Measurements from ENCODE around the gene FRS2. TPM values are rescaled to one million over a fixed set of nuclear protein-coding genes. Genes with fewer than 3 reads are reported as not detected.
"Not testable (repeated sequence)": the region's sequence is repeated elsewhere in the genome, so short reads cannot be mapped to it uniquely, and the experiment has no call there.

Gene FRS2, protein sequence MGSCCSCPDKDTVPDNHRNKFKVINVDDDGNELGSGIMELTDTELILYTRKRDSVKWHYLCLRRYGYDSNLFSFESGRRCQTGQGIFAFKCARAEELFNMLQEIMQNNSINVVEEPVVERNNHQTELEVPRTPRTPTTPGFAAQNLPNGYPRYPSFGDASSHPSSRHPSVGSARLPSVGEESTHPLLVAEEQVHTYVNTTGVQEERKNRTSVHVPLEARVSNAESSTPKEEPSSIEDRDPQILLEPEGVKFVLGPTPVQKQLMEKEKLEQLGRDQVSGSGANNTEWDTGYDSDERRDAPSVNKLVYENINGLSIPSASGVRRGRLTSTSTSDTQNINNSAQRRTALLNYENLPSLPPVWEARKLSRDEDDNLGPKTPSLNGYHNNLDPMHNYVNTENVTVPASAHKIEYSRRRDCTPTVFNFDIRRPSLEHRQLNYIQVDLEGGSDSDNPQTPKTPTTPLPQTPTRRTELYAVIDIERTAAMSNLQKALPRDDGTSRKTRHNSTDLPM
- polyA plus RNA-seq (ENCODE audit: insufficient read length in 4 of 4), result 10 to 100 TPM; 42.7 to 54.7 (median 48.8) TPM

DNA sequence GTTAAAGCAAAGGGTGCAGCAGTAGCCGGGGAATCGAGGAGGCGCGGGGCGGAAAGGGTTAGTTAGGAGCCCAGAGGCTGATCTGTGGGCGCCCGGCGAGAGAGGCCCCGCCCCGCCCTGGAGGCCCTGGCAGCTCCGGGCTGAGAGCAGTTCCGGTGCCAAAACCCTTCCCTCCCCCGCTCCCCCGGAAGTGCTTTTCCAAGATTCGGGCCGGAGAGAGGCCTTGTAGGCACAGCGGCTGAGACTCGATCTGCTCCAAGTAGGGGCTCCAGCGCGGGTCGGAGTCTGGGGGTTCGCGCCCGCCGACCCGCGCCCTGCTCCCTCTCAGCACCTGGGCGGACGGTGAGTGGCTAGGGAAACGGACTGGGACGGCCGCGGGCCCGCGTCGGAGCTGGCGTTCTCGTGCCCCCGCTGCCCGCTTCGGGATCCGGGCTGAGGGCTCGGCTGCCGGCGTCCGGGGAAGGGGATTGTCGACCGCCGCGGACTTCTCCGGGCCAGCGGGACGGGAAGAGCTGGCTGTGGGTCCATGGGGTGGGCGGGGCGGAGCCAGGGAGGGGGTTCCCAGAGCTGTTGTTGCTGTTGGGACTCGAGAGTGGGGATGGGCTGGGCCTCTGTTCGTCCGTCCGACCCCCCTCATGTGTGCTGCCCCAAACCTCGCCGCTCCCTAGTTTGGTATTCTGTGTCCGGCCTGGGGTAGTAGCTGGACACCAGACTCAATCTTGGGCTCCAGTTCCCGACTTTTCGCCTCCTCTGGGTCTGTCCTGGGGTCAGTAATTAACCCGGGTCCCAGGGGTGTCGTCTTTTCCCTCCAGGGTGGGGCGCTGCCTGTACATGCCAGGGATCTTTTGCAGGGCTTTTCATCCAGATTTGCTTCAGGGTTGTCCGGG lies at the start of gene FRS2:
Gene FRS2 (plus strand): TSS at position 200 of the 887 bp plus-strand sequence. CDS start 98,643 bp downstream, outside the sequence.
- peak; percentile 81 to 83 (median 82) for DNase-seq (ENCODE audit: low read depth in 4 of 4, low spot score in 3 of 4)

DNA sequence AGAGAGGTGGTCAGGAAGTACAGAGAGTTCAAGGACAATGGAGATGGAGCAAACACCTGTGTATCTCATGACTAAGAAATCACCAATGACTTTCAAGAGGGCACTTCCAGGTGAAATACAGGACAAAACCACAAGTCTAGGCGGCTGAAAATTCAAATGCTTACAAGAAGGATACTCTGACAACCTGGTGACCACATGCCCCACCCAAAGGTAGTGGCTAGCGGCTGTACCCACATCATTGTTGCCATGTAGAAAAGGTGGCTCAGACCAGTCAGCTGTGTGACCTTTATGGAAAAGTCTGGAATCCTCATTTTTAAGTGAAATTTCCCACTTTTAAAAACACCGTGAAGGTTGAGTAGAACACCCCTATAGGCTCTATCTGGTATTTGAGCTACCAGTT lies 48.6 kb upstream of the FRS2 start:
- no peak for DNase-seq (ENCODE audit: low read depth in 4 of 4, low spot score in 3 of 4)

DNA sequence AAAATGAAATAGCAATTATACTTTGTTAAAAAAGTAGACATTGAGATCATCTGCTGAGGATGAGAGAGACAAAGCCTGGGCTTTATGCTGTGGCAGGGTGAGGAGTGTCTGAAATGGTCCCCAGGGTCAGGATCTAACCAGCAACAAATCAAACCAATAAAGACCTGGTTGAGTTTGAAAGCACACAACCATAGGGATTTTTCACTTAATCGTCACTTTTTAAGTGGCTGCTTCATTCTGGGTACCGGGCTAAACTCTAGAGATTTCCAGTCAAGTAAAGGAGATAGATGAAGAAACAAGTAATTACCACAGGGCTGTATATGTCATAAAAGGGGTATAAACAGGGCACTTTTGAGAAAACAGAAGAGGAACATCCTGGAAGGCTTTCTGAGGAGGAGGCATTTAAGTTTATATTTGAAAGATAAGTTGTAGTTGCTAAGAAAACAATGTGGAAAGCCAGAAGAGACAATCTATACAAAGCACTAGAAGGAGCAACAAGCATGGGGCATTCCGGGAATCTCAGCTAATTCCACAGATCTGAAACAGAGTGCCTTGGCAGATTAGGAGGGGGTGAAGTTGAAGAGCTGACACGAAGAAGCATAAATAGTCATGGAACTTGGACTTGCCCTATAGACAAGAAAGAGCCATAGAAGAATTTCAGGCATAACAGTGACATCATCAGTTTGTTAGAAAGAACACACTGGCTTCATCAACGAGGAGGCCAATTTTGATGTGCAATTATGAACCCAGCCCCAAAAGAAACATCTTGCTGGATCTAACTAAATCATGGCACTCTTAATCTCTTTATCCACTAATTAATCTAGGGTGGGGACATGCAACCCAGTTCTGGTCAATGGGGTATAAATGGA lies 46.9 kb upstream of the FRS2 start:
- no peak for DNase-seq (ENCODE audit: low read depth in 4 of 4, low spot score in 3 of 4)

DNA sequence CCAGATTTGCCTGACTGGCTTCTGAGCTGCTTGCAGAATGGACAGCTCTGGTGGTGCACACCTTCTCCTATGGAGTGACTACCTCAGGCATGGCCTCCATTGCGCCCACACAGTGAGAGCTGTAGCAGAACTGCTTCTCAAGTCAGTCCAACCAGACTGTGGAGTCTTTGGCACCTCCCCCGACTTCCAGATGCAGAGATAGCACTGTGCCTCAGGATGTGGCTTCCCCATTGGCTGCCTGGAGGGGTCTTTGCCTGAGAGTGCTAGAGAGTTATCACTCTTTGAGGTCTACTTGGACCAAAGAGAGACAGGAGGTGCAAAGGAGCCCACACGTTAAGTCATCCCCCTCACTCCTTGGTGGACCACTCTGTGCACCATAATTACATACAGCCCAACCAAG lies 44.8 kb upstream of the FRS2 start:
- no peak for DNase-seq (ENCODE audit: low read depth in 4 of 4, low spot score in 3 of 4)

DNA sequence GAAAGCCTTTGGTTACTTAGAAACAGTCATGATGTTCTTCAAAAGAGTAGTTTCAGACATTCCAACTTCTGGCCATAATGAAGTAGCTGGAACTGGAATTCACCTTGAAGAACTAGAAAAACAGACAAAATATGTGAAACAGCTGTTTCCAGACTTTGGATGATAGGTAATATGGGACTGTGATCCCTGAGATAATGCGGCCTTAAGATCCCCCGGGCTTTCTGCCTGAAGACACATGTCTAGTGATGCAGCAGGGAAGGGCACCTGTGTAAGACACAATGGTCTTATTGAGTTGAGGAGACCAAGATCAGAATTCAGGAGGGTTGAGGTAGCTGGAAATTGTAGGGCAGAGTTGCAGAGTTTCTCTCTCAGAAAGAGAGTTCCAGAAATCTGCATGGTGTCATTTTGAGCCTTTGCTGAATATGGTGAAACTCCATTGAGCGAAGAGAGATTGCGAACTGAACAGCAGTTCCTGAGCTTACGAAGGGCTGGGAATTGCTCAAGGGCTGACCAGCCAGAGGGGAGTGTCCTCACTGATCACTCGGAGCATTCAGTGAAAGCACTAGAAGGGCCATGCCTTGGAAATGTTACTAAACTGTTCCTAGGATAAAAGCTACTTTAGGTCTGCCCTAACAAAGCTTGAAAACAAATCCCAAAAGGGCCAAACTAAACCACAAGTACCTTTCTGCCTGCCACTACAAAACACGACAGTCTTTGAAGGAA lies 41.7 kb upstream of the FRS2 start:
- DNase-seq (ENCODE audit: low read depth in 4 of 4, low spot score in 3 of 4), result no peak

DNA sequence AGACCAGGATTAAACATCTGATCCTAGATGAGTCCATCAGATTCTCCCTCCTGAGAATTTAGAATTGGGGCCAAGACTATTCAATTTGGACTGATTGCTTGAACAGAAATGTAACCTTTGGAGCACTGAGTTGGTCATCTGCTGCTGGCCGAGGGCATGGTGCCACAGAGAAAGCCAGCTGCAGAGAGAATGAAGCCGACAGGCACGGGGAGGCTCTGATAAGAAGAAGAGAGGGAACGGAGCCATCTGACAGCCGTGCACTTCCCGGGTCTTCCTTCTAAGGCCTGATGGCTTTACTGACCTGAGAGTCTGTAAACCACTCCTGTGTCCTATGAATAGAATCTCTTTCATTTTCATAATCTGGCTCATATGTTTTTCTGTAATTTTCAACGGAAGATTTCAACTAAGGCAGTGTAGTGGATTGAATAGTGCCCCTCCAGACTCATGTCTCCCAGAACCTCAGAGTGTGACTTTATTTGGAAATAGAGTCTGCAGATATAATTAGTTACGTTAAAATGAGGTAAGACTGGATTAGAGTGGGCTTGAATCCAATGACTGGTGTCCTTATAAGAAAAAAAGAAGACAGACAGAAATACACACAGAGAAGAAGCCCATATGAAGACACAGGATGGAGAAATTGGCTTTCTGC lies 39.1 kb upstream of the FRS2 start:
- no peak for DNase-seq (ENCODE audit: low read depth in 4 of 4, low spot score in 3 of 4)

DNA sequence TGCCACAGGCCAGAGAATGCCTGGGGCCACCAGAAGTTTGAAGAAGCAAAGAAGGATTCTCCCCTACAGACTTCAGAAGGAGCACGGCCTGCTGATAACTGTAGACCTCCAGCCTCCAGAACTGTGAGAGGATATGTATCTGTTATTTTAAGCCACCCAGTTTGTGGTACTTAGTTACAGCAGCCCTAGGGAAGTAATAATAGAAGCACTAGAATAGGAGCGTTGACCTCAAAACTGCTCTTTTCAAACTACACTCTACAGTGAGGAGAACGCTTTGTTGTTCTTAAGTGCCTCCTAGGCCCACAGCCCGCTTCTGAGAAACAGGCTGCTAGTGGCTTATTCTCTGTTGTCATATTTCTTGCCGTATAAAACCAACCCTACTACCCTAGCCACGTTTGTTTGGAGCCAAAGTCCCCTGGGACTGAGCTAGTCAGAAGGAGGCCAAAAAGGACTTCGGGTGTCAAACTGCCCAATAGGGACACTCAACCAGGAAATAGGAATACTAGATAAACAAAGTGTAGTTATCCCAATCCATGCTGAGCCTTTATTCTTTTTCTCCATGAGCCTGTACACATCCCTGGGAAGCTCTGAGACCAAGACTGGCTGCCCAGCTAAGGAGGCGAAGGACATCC lies 38.5 kb upstream of the FRS2 start:
- DNase-seq (ENCODE audit: low read depth in 4 of 4, low spot score in 3 of 4), result no peak

DNA sequence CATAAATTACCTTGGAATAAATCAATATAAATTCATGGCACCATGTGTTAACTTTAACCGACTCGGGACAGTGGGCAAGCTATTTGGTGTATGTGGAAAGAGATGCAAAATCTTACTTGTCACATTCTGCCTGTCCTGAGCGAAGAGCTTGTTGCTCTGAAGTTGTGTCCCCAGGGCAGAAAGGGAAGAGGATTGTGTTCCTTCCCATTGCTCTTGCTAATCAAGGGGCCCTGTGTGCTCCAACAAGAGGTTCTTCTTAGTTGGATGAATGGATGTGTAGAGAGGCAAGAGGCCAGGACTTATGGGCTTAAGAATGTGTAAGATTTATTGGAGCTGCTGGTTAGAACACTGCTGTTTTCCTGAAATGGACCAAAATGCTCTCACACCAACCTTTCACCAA lies 36.5 kb upstream of the FRS2 start:
- no peak for DNase-seq (ENCODE audit: low read depth in 4 of 4, low spot score in 3 of 4)

DNA sequence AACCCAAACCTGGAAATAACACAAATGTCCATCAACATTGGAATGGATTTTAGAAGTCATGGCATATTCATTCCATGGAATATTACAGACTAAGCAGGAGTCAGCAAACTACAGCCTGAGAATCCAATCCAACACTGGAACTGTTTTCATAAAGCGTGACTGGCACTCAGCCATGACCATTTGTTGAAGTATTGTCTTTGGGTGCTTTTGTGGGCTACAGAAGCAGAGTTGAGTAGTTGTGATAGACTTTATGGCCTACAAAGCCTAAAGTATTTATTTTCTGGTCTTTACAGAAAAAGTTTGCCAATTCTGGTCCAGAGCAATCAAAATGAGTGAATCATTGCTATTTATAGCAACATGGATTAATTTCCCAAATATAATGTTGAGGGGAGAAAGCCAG lies 34.5 kb upstream of the FRS2 start:
- no peak for DNase-seq (ENCODE audit: low read depth in 4 of 4, low spot score in 3 of 4)

DNA sequence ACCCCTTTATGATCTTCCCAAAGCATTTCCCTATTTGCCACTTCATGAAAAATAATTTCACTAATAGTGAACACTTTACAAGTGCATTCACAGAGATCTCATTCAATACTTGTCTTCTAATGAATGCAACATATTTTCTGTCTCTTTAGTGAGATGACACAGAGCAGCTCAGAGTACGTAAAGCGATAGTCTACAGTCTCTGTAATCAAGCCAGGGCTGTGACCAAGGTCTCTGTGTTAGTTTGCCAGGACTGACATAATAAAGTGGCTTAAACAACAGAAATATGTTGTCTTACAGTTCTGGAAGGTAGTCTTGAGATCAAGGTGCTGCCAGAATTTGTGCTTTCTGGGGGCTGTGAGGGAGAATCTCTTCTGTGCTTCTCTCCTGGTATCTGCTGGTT lies 33.1 kb upstream of the FRS2 start:
- no peak for DNase-seq (ENCODE audit: low read depth in 4 of 4, low spot score in 3 of 4)

DNA sequence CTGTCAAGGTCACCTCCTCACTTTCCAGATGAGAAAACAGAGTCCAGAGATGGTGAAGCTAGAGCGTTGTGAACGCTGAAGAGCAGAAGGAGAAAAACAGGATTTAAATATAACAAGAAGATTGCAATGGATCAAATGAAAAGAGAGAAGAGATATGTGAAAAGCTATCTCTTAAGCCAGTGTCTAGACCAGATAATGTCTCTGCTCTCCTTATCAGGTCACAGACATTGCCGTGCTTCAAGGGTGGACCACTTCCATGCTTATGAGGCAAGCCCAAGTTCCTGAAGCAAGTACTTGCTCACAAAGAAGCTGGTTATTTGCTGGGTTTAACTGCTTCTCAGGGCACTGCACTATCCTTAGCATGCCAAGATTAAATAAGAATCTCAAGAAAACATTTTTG lies 31.6 kb upstream of the FRS2 start:
- no peak for DNase-seq (ENCODE audit: low read depth in 4 of 4, low spot score in 3 of 4)

DNA sequence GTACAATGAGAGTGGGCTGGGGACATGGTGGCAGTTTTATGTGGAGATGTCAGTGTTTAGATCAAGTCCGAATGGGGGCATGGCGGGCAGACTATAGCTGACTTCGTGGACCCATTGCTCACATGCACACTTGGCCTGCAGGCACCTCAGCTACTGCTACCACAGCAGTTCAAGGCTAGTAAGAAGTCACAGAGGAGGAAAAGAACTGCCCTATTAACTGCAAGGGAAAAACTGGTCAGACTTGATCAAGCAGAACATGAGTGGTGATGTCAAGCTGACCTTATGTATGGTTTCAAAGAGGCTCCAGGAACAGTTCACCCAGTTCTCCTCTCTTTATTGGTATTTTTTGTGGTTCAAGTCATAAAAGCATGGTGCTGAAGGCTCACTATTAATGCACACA lies 30.2 kb upstream of the FRS2 start:
- no peak for DNase-seq (ENCODE audit: low read depth in 4 of 4, low spot score in 3 of 4)

DNA sequence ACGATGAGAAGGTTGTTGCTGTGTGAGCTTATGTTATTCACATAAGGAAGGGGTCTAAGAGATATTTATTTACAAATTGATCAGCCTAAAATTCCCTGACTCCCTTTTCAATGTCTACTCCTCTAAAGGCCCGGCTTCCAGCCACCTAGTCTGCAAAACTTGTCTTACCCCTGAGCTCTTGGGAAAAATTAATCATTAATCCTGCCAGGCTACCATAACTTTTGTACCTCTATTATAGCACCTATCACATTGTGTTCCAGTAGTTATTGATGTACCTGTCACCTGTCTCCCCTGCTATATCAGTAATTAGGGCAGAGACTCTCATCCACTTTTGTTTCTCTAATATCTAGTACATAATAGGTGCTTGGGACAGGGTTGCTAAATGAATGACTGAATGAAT lies 29.3 kb upstream of the FRS2 start:
- no peak for DNase-seq (ENCODE audit: low read depth in 4 of 4, low spot score in 3 of 4)

DNA sequence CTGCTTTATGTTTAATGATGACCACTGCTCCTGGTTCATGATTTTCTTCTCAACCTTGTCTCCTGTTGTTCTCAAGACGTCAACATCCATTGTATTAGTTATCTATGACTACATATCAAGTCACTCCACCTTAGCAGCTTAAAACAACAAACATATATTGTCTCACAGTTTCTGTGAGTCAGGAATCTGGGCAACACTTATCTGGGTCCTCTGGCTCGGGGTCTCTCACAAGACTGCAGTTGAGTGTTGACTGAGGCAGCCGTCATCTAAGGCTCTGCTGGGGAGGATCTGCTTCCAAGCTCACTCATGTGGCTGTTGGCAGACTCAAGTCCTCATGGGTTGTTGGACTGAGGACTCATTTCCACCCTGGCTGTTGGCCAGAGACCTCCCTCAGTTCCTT lies 27.3 kb upstream of the FRS2 start:
- DNase-seq (ENCODE audit: low read depth in 4 of 4, low spot score in 3 of 4), result no peak

DNA sequence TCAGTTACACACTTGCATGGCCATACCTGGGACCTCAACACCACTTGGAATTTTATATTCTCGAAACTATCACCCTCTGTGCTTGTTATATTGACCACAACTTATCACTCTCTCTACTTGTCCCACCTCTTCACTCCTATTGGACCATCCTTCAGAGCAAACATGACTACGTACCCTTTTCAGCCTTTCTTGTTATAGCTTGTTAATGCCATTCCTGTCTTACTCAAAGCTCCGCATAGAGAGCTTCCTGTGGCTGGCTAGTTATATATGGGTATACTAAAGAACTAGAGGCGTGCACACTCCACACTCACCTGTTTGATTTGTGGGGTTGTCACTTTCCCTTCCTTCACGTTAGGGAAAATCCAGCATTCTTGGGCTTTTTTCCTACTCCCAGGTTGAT lies 26.3 kb upstream of the FRS2 start:
- DNase-seq (ENCODE audit: low read depth in 4 of 4, low spot score in 3 of 4), result no peak

DNA sequence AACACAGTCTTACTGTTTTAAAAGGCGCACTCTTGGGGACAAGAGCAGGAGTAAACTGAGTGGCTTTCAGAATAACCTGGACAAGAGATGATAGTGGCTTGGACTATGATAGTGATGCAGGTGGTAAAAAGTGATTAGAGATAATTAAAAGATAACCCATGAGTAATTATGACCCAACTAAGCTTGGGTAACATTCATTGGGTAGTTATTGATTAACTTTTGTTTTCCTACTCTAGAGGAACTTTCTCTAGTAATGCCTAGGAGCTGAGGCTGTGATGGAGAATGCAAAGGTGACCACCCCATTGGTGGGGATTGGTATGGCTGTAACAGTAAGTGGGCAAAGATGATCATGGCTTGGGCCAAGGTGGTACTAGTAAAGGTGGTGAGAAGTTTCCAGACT lies 22.3 kb upstream of the FRS2 start:
- no peak for DNase-seq (ENCODE audit: low read depth in 4 of 4, low spot score in 3 of 4)

DNA sequence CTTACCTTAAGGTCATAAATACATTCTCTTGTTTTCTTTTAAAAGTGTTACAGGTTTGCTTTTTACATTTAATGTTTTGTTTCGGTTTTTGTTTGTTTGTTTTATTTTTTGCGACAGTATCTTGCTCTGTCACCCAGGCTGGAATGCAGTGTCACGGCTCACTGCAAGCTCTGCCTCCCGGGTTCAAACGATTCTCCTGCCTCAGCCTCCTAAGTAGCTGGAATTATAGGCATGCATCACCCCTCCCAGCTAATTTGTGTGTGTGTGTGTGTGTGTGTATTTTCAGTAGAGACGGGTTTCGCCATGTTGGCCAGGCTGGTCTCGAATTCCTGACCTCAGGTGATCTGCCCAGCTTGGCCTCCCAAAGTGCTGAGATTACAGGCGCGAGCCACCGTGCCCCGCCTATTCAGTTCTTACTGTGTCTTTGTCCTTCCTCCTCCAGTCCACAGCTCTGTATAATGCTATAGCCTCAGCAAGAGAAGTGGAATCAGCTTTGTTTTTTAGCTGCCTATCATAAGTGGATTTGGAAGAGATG lies 17.5 kb upstream of the FRS2 start:
- not testable (repeated sequence) for DNase-seq (ENCODE audit: low read depth in 4 of 4, low spot score in 3 of 4)

DNA sequence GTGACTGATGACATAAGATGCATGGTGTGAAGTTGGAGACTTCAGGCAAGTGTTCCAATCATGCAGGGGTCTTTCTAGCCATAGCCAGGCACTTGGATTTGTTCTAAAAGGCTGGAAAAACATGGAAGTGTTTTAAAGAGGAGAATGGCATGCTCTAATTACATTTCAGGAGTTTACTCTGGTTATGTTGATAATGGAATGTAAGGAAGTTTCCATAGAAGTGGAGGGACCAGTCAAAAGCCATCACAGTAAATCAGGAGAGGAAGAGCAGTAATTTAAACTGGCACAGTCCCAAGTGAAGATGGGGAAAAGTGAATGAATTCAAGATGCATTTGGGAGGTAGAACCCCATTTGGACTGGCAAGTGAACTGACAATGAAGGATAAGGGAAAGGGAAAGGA lies 13.9 kb upstream of the FRS2 start:
- DNase-seq (ENCODE audit: low read depth in 4 of 4, low spot score in 3 of 4), result no peak

DNA sequence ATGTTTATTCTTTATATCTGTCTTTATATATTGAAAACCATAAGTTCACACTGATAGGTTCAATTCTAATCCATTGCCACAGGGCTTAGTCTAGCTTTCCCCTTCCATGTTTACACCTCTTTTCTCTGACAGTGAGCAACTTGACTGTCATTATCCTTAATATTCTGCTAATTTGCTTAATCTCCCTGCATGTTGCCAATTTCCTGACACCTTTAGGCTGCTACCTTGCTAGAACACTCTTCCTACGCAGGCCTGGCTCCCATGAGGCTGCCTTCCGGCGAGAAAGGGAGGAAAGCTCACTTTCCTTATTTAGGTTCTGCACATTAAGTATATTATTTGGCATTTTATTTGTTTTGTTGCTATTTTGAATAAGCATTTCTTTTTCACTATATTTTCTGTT lies 12.8 kb upstream of the FRS2 start:
- no peak for DNase-seq (ENCODE audit: low read depth in 4 of 4, low spot score in 3 of 4)

Measured in left renal pelvis (tissue), 4 donors.